Activated T-cell treated with anti-CD3 and anti-CD28 coated beads for 48 hours (primary cell): Measurements from ENCODE around the gene LRPAP1.

ENCODE experiments used
- DNase-seq: peaks from one replicate; pipeline ENCODE4 v3.0.0-alpha.2; 2020; ENCODE audit warnings: low read depth

The LRPAP1 gene

GRCh38 chr4:3500634-3501101 lies 31.6 kb downstream of the LRPAP1 start:
- DNase-seq: no peak

GRCh38 chr4:3500111-3500510 lies 32.1 kb downstream of the LRPAP1 start:
- no peak for DNase-seq

- no peak for DNase-seq
These were observed 32.5 kb downstream of the LRPAP1 start for GRCh38 chr4:3499710-3500109.

GRCh38 chr4:3498901-3499510 lies 33.2 kb downstream of the LRPAP1 start:
- no peak for DNase-seq

GRCh38 chr4:3498407-3498806 lies 33.8 kb downstream of the LRPAP1 start:
- DNase-seq: no peak

- DNase-seq: no peak
These were observed 34.5 kb downstream of the LRPAP1 start for GRCh38 chr4:3497523-3498389.

- no peak for DNase-seq
These were observed 35.1 kb downstream of the LRPAP1 start for GRCh38 chr4:3497095-3497494.

- DNase-seq: no peak
These were observed 36.2 kb downstream of the LRPAP1 start for GRCh38 chr4:3496021-3496420.

- no peak for DNase-seq
These were observed 36.8 kb downstream of the LRPAP1 start for GRCh38 chr4:3495204-3495975.

GRCh38 chr4:3494462-3494871 lies 37.8 kb downstream of the LRPAP1 start:
- no peak for DNase-seq

- DNase-seq: no peak
These were observed 38.3 kb downstream of the LRPAP1 start for GRCh38 chr4:3493720-3494461.

- DNase-seq: no peak
These were observed 39.2 kb downstream of the LRPAP1 start for GRCh38 chr4:3492741-3493719.

GRCh38 chr4:3491681-3492405 lies 40.4 kb downstream of the LRPAP1 start:
- no peak for DNase-seq

GRCh38 chr4:3489451-3489962 lies 42.7 kb downstream of the LRPAP1 start:
- DNase-seq: no peak

GRCh38 chr4:3488820-3489219 lies 43.4 kb downstream of the LRPAP1 start:
- DNase-seq: no peak

GRCh38 chr4:3487861-3488260 lies 44.4 kb downstream of the LRPAP1 start:
- no peak for DNase-seq

GRCh38 chr4:3486541-3487540 lies 45.4 kb downstream of the LRPAP1 start:
- DNase-seq: no peak

- no peak for DNase-seq
These were observed 46.2 kb downstream of the LRPAP1 start for GRCh38 chr4:3485886-3486540.
